ENCODE data around the gene STARD3. TPM values are rescaled to one million over a fixed set of nuclear protein-coding genes. Genes with fewer than 3 reads are reported as not detected.
A peak's percentile ranks its signal among the peaks of the same experiment; 100 is the strongest.
"Not testable (repeated sequence)": the region's sequence is repeated elsewhere in the genome, so short reads cannot be mapped to it uniquely, and the experiment has no call there.

The STARD3 gene
- total RNA-seq, 2 donors from 2014 or later, result 22.8 to 24.8 TPM

- ATAC-seq, result peak; percentile 48 to 64
Observed at GRCh38 chr17:39700148-39700987, 63.4 kb downstream of the STARD3 start.

GRCh38 chr17:39701012-39701783, 64.3 kb downstream of the STARD3 start:
- DNase-seq (no peak), ATAC-seq (no peak)
- intact Hi-C loops (cut with DNase I), result no loop called here

More at GRCh38 chr17:39700148-39700987, 63.4 kb downstream of the STARD3 start:
- DNase-seq, result peak; percentile 31
- intact Hi-C loops (cut with DNase I), result no loop called here

GRCh38 chr17:39701784-39702422, 65.0 kb downstream of the STARD3 start:
- ATAC-seq, result no peak
- no peak for DNase-seq
- intact Hi-C loops (cut with DNase I), result no loop called here

- intact Hi-C loops (cut with DNase I), result no loop called here
- DNase-seq (no peak), ATAC-seq (peak; percentile 1 to 10)
Observed at GRCh38 chr17:39702901-39703893, 66.3 kb downstream of the STARD3 start.

DNA sequence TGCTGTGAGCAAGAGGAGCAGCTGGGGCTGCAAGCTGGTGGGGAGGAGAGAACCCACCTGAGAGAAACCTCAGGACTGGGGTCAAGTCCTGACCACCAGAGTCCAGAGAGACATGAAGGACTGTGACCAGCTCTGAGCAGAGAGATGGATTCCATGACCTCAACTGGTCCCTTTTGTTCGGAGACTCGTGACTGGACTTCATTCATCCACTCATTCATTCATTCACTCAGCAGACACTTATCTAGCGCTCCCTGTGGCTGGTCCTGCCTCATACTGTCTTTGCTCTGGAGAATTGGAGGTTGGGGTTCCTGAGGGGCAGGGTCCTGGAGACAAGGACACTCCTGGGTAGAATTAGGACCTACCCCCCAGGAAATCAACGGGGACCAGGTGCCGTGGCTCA, 67.0 kb downstream of the STARD3 start:
- DNase-seq (no peak), ATAC-seq (no peak)
- intact Hi-C loops (cut with DNase I), result no loop called here

DNA sequence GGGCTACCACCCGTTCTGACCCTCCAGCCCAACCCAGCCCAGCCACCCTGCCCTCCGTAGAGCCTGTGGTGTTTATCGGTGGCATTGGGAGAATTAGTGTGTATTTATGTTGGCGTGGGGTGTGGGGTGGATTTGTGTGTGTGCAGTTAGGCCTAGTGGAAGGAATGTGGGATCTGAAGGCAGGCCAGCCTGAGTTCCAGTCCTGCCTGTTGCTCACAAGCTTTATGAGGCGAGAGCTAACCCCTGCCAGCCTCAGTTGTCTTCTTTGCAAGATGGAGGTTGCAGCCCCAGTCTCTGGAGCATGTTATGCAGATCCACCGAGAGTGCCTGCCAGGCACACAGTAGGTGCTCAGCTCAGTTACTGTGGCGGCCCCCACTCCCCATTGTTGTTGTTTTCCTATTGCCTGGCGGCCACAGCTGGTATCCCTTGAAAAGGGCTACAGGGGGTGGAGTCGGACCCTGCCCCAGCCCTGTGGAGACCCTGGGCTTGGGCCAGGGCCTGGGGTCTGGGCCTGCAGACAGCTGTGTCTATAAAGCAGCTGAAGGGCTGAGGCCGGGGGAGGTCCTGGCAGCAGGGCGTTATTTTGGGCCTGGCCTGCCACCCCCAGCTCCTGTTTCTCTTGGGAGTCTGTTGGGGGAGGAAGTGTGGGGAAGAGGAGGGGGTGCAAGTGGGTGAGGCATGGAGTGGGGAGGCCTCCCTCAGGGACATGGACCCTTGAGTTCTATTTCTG, 68.0 kb downstream of the STARD3 start:
- ATAC-seq (peak; percentile 3 to 33), DNase-seq (no peak)
- intact Hi-C loops (cut with DNase I), result no loop called here

GRCh38 chr17:39705786-39706348, 68.9 kb downstream of the STARD3 start:
- DNase-seq, result no peak
- intact Hi-C loops (cut with DNase I), result no loop called here
- peak; percentile 12 to 55 for ATAC-seq

DNA sequence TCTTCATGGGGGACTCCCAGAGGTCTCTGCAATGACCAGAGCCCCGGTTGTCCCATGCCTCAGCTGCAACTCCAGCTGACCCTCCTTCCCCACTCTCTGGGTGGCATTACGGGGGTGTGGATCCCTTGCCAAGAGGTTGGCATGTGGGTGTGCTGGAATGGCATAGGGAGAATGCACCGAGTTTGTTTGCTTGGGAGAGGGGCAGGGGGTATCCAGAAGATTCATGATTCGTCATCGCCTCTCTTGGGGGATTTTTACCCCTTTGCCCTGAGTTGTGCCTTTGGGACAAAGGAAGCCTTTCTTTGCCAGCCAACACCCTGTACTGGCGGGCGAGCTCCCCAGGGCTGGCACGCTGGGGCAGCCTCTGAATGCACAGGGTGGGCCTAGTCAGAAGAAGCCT, 69.4 kb downstream of the STARD3 start:
- DNase-seq (no peak), ATAC-seq (no peak)
- intact Hi-C loops (cut with DNase I), result no loop called here

DNA sequence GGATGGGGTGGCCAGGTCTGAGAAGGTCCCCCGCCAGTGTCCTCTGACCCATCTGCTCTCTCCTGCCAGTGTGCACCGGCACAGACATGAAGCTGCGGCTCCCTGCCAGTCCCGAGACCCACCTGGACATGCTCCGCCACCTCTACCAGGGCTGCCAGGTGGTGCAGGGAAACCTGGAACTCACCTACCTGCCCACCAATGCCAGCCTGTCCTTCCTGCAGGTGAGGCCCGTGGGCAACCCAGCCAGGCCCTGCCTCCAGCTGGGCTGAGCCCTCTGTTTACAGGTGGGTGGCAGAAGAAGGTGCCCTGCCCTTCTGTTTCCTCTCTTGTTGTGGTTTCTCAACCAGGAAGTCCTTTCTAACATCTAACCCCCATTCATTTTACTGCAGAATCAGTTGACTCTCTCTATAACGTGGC, 70.0 kb downstream of the STARD3 start:
- DNase-seq, result no peak
- ATAC-seq, result no peak
- intact Hi-C loops (cut with DNase I), result no loop called here

DNA sequence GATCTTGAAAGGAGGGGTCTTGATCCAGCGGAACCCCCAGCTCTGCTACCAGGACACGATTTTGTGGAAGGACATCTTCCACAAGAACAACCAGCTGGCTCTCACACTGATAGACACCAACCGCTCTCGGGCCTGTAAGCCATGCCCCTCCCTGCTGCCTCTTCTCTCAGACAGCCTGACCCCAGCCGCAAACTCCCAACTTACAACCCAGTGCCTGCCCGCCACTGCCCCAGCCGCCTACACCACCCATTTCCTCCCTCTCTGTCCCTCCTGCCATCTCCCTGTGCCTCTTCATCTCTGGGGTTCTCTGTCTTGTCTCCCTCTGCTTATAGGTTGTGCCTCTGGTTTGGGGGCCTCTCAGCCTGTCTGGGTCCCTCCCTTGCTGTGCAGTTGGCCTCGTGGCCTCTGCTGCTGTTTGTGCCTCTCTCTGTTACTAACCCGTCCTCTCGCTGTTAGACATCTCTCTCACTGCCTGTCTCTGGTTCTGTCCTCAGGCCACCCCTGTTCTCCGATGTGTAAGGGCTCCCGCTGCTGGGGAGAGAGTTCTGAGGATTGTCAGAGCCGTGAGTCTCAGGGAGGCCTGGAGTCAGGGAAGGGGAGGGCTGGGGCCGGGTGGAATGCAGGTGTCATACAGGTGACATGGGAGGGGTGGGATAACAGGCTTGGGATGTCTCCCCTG, 72.5 kb downstream of the STARD3 start:
- intact Hi-C loops (cut with DNase I), result no loop called here
- no peak for ATAC-seq

DNA sequence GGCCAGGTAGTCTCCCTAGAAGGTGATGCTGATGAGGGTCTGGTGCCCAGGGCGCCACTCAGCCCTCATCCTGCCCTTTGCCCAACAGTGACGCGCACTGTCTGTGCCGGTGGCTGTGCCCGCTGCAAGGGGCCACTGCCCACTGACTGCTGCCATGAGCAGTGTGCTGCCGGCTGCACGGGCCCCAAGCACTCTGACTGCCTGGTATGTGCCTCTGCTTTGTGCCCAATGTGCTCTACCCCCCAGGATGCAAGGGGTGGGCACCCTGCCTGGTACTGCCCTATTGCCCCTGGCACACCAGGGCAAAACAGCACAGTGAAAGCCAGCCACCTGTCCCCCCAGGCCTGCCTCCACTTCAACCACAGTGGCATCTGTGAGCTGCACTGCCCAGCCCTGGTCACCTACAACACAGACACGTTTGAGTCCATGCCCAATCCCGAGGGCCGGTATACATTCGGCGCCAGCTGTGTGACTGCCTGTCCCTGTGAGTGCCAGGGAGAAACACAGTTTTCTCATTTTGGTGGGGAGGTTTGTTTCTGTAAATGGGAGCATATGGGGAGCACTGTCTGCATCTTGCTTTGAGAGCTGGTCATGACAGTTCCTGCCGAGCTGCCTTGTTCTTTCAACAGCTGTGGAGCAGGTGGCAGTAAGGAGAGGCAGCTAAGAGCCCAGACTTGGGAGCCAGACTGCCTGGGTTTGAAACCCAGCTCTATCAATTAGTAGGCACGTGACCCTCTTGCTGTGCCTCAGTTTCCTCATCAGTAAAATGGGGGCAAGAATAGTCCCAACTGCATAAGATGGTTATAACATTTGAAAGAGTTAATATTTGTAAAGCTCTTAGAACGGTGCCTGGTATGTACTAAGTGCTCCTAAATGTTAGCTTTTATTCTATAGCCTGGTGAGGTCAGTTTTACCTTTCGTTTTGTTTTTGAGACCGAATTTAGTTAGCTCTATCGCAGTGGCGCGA, 73.3 kb downstream of the STARD3 start:
- intact Hi-C loops (cut with DNase I), result no loop called here

More for the DNA sequence above, 72.5 kb downstream of the STARD3 start:
- no peak for DNase-seq

GRCh38 chr17:39711071-39711470, 74.1 kb downstream of the STARD3 start:
- intact Hi-C loops (cut with DNase I); ATAC-seq; DNase-seq: not testable (repeated sequence)

More for the DNA sequence above, 73.3 kb downstream of the STARD3 start:
- DNase-seq, result no peak
- no peak for ATAC-seq

- intact Hi-C loops (cut with DNase I), result no loop called here
- ATAC-seq, result no peak
- DNase-seq, result no peak
Observed at GRCh38 chr17:39711851-39712250, 74.9 kb downstream of the STARD3 start.

Measured in left cardiac atrium (tissue), 4 donors.